ENCODE data around the gene NHSL2. TPM values are rescaled to one million over a fixed set of nuclear protein-coding genes. Genes with fewer than 3 reads are reported as not detected.
A peak's percentile ranks its signal among the peaks of the same experiment; 100 is the strongest.
"Not testable (repeated sequence)": the region's sequence is repeated elsewhere in the genome, so short reads cannot be mapped to it uniquely, and the experiment has no call there.

The NHSL2 gene
- total RNA-seq, 1 experiment from 2014 or later: 0.29 TPM

DNA sequence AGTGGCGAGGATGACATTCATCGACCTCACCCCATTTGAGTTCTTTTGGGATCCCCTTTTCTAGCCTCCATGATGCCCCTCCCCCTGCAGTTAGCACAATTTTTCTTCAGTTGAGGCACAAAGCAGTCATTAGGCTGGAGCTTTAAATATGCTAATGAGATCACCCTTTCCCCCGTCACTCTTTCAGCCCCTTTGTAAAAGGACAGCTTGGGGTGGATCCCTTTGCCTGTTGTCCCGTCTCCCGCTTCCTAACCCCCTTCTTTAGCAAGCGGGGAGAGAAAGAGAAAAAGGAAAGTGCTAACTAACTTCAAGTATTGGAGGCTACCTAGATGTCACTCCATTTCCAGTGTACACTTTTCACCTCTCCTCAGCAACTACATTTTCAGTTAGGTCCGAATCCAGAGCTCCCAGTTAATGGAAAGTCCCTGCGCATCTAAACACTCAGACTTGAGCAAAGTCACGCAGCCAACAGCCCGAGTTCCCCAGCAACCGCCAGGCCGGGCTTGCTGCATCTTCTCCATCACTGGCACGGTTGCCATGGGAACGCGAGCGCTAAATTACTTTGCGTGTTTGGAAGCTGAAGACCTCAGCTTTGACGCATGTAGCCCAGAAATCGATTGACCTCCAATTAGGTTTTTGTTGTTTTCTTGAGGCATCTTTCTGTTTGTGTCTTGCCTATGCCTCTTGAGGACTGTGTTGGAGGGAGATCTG, 144.3 kb downstream of the NHSL2 start:
- Histone ChIP-seq H3K4me3 (no peak overlapping the region), H3K36me3 (no peaks in the 10 kb centered on the region), H3K27ac (no peak overlapping the region), H3K9me3 (replicated peaks) (no peaks in the 10 kb centered on the region), H3K27me3 (replicated peaks) (no peaks in the 10 kb centered on the region), H3K4me1 (replicated peaks) (peaks cover 28% of the 10 kb centered on the region)
- no peak for DNase-seq (ENCODE audit: low read depth in 1 of 2, low spot score in 2 of 2)

GRCh38 chrX:72057331-72057730, 146.7 kb downstream of the NHSL2 start:
- no peak overlapping the region for H3K4me3 ChIP-seq
- H3K27me3 ChIP-seq (replicated peaks): no peaks in the 10 kb centered on the region
- no peaks in the 10 kb centered on the region for H3K36me3 ChIP-seq
- no peaks in the 10 kb centered on the region for H3K9me3 ChIP-seq (replicated peaks)
- H3K27ac ChIP-seq: no peak overlapping the region
- H3K4me1 ChIP-seq (replicated peaks): peaks cover 30% of the 10 kb centered on the region
- DNase-seq (ENCODE audit: low read depth in 1 of 2, low spot score in 2 of 2): no peak

GRCh38 chrX:72057849-72058248, 147.2 kb downstream of the NHSL2 start:
- Histone ChIP-seq H3K9me3 (replicated peaks) (no peaks in the 10 kb centered on the region), H3K4me1 (replicated peaks) (peaks cover 30% of the 10 kb centered on the region), H3K27me3 (replicated peaks) (no peaks in the 10 kb centered on the region), H3K27ac (no peak overlapping the region), H3K4me3 (no peak overlapping the region), H3K36me3 (no peaks in the 10 kb centered on the region)
- DNase-seq (ENCODE audit: low read depth in 1 of 2, low spot score in 2 of 2): no peak

- peaks cover 29% of the 10 kb centered on the region for H3K4me1 ChIP-seq (replicated peaks)
- not testable (repeated sequence) for H3K36me3 ChIP-seq; H3K27me3 ChIP-seq (replicated peaks); H3K4me3 ChIP-seq; DNase-seq (ENCODE audit: low read depth in 1 of 2, low spot score in 2 of 2); H3K27ac ChIP-seq; H3K9me3 ChIP-seq (replicated peaks)
Measured at GRCh38 chrX:72058346-72058745, 147.7 kb downstream of the NHSL2 start.

DNA sequence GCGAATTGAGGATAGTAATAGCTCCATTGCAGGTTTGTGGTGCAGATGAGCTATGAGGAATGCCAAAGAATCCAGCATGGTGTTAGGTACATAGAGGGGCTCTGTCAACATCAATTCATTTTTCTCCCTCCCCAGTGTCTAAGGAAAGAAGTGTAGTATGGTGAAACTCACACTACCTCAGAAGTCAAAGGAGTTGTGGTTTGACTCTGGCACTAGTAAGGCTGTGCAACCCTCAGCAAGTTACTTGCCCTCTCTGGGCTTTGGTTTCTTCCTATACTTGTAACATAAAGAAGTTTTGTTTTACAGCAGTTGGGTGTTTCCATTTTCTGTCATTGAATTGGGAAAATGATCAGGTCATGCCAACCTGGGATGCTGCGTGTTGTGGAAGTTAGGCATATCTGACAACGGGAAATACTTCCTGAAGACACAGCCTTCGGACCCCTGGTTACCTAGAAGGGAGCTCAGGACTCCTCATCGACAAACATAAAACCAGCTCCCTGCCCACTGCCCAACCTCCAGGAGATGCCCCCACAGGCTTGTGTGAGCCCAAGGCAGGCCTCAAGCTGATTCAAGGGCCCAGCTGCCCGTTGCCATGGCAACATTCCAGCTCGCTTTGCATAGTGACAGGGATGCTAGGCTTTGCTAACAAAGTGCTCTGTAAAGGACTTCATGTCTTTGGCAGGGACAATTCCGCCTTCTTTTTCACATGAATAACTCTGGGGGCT, 149.7 kb downstream of the NHSL2 start:
- Histone ChIP-seq H3K27me3 (replicated peaks) (no peaks in the 10 kb centered on the region), H3K4me3 (no peak overlapping the region), H3K36me3 (no peaks in the 10 kb centered on the region), H3K9me3 (replicated peaks) (no peaks in the 10 kb centered on the region), H3K27ac (no peak overlapping the region), H3K4me1 (replicated peaks) (peaks cover 25% of the 10 kb centered on the region)
- DNase-seq (ENCODE audit: low read depth in 1 of 2, low spot score in 2 of 2): no peak

GRCh38 chrX:72060921-72061490, 150.4 kb downstream of the NHSL2 start:
- Histone ChIP-seq H3K4me1 (replicated peaks) (peaks cover 25% of the 10 kb centered on the region), H3K27me3 (replicated peaks) (no peaks in the 10 kb centered on the region), H3K36me3 (no peaks in the 10 kb centered on the region), H3K27ac (peak overlapping the region; percentile 15; the same call in 1 of the 2 replicates), H3K9me3 (replicated peaks) (no peaks in the 10 kb centered on the region), H3K4me3 (no peak overlapping the region)
- no peak for DNase-seq (ENCODE audit: low read depth in 1 of 2, low spot score in 2 of 2)

DNA sequence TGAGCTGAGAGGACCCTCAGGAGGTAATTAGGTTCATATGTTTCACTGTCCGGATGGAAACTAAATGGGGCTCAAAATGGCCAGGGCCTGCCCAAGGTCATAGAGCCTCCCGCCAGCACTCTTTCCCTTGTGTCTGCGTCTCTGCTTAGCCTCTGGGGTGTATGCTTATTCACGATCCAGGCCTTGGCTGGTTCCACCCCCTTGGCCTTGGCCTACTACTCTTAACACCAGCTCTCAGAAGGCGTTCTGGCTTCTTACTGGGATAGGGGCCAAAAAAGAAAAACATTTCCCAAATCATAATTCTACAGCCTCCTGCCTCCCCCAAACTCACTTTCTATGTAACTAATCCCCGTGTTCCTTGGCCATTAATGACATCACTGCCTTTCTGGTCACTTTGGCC, 152.3 kb downstream of the NHSL2 start:
- no peak overlapping the region for H3K4me3 ChIP-seq
- no peak for DNase-seq (ENCODE audit: low read depth in 1 of 2, low spot score in 2 of 2)
- H3K27ac ChIP-seq: no peak overlapping the region
- no peaks in the 10 kb centered on the region for H3K36me3 ChIP-seq
- H3K4me1 ChIP-seq (replicated peaks): peaks cover 25% of the 10 kb centered on the region
- no peaks in the 10 kb centered on the region for H3K9me3 ChIP-seq (replicated peaks)
- H3K27me3 ChIP-seq (replicated peaks): no peaks in the 10 kb centered on the region

GRCh38 chrX:72069350-72070160, 158.9 kb downstream of the NHSL2 start:
- no peaks in the 10 kb centered on the region for H3K4me1 ChIP-seq (replicated peaks)

DNA sequence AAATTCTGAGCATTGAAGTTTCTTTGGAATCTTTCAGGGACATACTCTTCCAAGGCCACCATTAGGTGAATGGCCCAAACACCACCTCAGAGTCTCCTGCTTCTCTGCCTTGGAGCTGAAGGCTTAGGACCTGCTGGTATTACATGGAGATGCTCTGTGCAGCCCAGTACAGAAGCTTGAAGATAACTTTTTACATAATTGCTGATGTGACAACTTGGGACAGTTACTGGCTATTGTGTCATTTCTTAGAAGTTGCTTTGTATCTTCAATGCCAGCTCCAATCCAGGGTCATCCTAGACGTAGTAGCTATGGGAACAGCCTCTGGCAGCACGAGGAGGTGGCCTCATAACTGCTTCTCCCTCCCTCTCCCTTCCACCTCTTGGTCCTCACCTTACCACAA, 160.6 kb downstream of the NHSL2 start:
- Histone ChIP-seq H3K9me3 (replicated peaks) (no peaks in the 10 kb centered on the region), H3K36me3 (no peaks in the 10 kb centered on the region), H3K27me3 (replicated peaks) (no peaks in the 10 kb centered on the region), H3K4me3 (no peak overlapping the region), H3K4me1 (replicated peaks) (no peaks in the 10 kb centered on the region), H3K27ac (no peak overlapping the region)
- DNase-seq (ENCODE audit: low read depth in 1 of 2, low spot score in 2 of 2): no peak

More at GRCh38 chrX:72069350-72070160, 158.9 kb downstream of the NHSL2 start:
- Histone ChIP-seq H3K27ac (no peak overlapping the region), H3K4me3 (no peak overlapping the region), H3K27me3 (replicated peaks) (no peaks in the 10 kb centered on the region), H3K36me3 (no peaks in the 10 kb centered on the region), H3K9me3 (replicated peaks) (no peaks in the 10 kb centered on the region)
- no peak for DNase-seq (ENCODE audit: low read depth in 1 of 2, low spot score in 2 of 2)

- Histone ChIP-seq H3K36me3 (no peaks in the 10 kb centered on the region), H3K4me3 (no peak overlapping the region), H3K27ac (no peak overlapping the region), H3K4me1 (replicated peaks) (no peaks in the 10 kb centered on the region), H3K27me3 (replicated peaks) (no peaks in the 10 kb centered on the region), H3K9me3 (replicated peaks) (no peaks in the 10 kb centered on the region)
- DNase-seq (ENCODE audit: low read depth in 1 of 2, low spot score in 2 of 2): no peak
Measured at GRCh38 chrX:72073633-72074032, 163.0 kb downstream of the NHSL2 start.

DNA sequence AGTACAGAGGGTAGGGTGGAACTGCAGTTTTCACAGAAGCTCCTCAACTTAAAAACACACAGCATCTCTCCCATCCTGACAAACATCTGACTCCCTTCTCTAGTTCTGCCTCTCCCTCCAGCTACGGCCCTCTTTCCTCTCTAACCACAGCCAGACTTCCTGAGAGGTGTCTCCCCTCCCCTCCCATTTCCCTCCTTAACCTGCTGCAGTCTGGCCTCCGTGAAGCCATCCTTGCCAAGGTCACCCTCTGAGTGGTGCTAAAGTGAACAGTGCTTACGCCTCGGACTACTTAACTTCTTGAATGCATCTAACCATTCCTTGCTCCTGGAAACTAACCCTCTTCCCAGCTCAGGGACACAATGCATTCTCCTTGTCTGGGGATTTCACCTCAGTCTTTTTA, 167.8 kb downstream of the NHSL2 start:
- no peak for DNase-seq (ENCODE audit: low read depth in 1 of 2, low spot score in 2 of 2)
- Histone ChIP-seq H3K27ac (no peak overlapping the region), H3K4me1 (replicated peaks) (no peaks in the 10 kb centered on the region), H3K4me3 (no peak overlapping the region), H3K9me3 (replicated peaks) (no peaks in the 10 kb centered on the region), H3K27me3 (replicated peaks) (no peaks in the 10 kb centered on the region), H3K36me3 (no peaks in the 10 kb centered on the region)

DNA sequence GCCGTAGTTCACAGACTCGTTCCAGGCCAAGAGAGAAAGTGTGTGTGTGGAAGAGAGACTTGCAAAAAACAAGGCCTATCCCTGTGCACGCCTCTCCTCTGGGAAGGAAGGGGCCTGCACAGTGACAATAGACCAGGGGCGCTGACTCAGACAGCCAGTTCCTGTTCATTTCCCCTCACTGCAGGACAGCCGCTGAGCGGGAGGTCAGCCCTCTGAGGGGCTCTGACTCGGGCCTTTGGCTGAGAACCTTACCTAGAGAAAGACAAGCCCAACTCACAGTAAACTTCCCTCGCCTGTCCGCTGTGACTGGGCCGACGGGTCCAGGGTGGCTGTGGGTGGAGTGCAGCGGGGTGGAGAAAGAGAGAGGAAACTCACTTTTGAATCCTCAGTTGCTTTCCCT, 169.0 kb downstream of the NHSL2 start:
- no peaks in the 10 kb centered on the region for H3K9me3 ChIP-seq (replicated peaks)
- H3K4me1 ChIP-seq (replicated peaks): no peaks in the 10 kb centered on the region
- H3K27ac ChIP-seq: no peak overlapping the region
- H3K27me3 ChIP-seq (replicated peaks): no peaks in the 10 kb centered on the region
- no peak overlapping the region for H3K4me3 ChIP-seq
- no peaks in the 10 kb centered on the region for H3K36me3 ChIP-seq
- no peak for DNase-seq (ENCODE audit: low read depth in 1 of 2, low spot score in 2 of 2)

- Histone ChIP-seq H3K27ac (no peak overlapping the region), H3K27me3 (replicated peaks) (no peaks in the 10 kb centered on the region), H3K4me3 (no peak overlapping the region), H3K36me3 (no peaks in the 10 kb centered on the region), H3K9me3 (replicated peaks) (no peaks in the 10 kb centered on the region), H3K4me1 (replicated peaks) (no peaks in the 10 kb centered on the region)
- no peak for DNase-seq (ENCODE audit: low read depth in 1 of 2, low spot score in 2 of 2)
Measured at GRCh38 chrX:72080150-72080549, 169.5 kb downstream of the NHSL2 start.

- H3K27ac ChIP-seq: no peak overlapping the region
- no peak for DNase-seq (ENCODE audit: low read depth in 1 of 2, low spot score in 2 of 2)
- H3K27me3 ChIP-seq (replicated peaks): no peaks in the 10 kb centered on the region
Measured at GRCh38 chrX:72080800-72081199, 170.2 kb downstream of the NHSL2 start.

More at GRCh38 chrX:72080800-72081199, 170.2 kb downstream of the NHSL2 start:
- H3K4me1 ChIP-seq (replicated peaks): no peaks in the 10 kb centered on the region
- no peaks in the 10 kb centered on the region for H3K36me3 ChIP-seq
- no peaks in the 10 kb centered on the region for H3K9me3 ChIP-seq (replicated peaks)
- no peak overlapping the region for H3K4me3 ChIP-seq

Data from SJSA1 (cell line).